NT2/D1 (cell line): ENCODE results near the gene DOCK10.

ENCODE experiments used
- YY1 ChIP-seq: IDR thresholded peaks from 2 replicates; pipeline ENCODE4 v1.6.1; 2011; ENCODE audit not compliant: insufficient read length, insufficient read depth
- ZNF274 ChIP-seq: IDR thresholded peaks from 2 replicates; pipeline ENCODE4 v1.6.1; 2011; ENCODE audit warnings: mild to moderate bottlenecking, low read depth, low read length

- no peak for TF ChIP-seq ZNF274
- no peak for TF ChIP-seq YY1
These were observed 294.5 kb downstream of the DOCK10 start for GRCh38 chr2:224747765-224748164.
